ENCODE results near the gene SOWAHA.
"Not testable (repeated sequence)": the region's sequence is repeated elsewhere in the genome, so short reads cannot be mapped to it uniquely, and the experiment has no call there.

Gene SOWAHA

DNA sequence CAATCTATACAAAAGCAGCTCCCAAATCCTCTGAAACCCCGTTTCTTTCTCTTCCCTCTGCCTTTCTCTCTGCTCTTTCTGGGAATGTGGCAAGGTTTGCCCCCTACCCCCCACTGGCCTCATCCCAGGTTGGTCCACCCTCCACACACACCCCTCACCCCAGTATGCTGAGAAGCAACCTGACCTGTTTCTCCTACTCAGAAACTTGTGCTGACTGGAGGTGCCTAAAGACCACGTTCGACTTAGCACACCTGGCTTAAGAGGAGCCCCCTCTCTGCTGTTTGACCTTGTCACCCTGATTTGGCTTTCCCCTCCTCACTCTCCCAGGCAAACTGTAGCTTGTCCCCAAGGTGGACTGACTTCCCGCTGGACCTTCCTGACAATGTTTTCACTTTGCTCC is 35.0 kb upstream of the SOWAHA start:
- DNase-seq = no peak

DNA sequence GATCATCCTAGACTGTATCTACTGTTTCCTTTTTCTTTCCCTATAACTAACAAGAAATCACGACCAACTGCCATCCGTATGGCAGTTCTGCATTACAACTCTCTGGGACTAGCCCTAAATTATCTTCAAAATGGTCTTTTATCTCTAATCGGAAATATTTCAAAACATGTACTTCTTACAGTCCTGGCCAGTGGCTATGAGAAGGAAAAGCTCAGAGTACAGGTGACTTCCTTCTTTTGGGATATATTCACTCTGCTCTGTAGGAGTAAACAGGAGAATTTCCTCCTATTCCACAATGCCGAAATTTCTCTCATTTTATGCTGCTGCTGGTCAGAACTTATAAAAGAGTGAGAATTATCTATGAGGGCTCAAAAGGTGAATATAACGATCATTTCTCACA is 34.2 kb upstream of the SOWAHA start:
- no peak for DNase-seq

DNA sequence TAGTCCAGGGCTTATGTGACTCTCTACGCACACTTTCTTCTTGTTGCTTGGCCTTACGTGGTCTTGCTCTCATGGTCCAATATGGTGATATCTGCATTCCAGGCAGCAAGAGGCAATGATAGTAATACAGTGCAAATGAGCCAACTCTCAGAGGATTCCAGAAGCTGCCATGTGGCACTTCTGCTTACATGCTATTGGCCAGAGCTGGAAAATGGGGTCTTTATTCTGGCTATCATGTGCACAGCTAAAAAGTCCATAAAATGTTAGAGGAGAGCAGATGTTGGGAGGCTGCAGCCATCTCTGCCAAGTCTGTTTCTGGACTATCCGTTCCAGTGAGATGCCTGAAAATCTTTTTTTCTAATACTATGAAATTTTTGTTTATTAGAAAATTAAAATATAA is 33.1 kb upstream of the SOWAHA start:
- DNase-seq = no peak

DNA sequence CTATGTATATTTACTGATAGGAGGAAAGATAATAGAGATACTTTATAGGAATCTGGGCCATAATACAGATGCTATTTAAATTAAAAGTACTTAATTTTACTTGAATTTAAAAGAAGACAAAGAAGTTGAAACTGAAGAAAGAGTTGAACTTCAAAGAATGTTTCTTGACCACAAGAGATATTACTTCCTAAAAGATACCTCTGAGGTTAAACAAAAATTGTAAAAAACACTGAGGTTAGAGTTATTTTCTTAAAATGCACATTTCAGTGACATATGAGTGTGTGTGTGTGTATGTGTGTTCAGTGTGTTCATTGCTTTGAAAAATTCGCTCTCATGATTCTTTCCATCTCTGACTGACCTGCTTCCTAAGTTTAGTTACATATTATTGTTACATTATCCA is 32.5 kb upstream of the SOWAHA start:
- DNase-seq = no peak

DNA sequence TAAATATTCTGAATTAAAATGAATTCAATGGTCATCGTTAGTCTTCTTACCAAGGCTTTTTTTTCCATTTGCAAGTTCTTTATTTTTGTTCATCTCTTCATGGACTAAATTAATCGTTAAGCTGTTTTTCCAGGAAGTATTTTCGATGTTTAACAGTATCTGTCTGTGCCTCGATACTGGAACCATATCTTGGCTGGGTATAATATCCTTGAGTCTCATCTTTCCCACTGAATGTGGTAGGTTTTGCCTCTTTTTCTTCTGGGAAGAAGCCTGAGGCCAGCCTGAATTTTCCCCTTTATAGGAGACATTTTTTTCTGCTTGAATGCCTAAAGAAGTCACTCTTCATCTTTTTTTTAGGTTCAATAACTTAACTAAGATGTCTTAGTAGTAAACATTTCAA is 32.1 kb upstream of the SOWAHA start:
- no peak for DNase-seq

DNA sequence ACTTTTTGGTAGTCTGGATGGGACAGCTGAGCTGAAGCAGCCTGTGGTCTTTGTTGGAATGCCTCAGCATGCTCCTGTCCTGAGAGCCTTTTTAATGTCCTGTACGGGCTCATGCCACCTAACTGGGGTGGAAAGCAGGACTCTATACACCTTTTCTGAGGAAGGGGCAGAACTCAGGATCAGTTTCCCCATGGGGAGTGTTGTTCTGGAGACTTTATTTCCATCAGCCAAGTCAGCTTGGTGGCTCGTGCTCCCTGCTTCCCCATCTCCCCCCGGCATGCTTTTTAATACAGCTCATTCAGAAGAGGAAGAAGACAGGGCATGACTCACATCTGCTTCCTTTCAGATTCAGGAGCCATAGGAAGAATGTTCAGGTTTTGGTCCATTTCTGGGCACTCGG is 31.0 kb upstream of the SOWAHA start:
- no peak for DNase-seq

DNA sequence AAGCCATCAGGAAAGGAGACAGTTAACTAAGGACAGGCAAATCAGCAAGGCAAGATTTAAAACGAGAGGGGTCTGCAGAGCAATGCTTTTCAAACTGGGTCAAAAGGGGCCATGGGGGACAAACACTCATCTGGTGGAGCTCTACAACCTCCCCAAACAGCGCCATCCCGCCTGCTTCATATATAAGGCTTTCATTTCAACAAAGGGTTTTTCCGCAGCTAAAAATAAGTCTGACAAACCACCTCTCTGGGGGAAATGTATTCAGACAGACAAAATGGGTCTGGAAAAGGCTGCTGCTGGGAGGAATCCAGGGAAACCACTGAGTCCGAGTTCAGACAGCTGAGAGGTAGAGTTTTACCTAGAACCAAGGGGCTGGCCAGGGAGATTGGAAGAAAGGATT is 27.7 kb upstream of the SOWAHA start:
- DNase-seq = no peak

DNA sequence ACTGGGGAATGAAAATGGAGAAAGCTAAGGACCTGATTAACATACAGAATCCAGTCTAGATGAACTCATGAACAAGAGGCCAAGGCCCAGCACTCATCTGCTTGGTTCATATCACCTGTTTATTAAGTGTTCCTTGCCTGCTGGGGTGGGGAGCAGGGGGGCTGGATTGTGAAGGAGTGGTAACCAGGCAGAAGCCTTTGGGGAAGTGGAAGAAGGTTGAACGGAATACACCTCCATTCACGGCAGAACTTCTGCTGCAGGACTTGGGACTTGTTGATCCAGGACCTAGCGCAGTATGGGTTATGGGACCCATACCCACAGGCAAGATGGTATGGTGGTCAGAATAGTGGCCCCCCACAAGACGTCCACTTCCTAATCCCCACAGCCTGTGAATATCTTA is 27.2 kb upstream of the SOWAHA start:
- no peak for DNase-seq

DNA sequence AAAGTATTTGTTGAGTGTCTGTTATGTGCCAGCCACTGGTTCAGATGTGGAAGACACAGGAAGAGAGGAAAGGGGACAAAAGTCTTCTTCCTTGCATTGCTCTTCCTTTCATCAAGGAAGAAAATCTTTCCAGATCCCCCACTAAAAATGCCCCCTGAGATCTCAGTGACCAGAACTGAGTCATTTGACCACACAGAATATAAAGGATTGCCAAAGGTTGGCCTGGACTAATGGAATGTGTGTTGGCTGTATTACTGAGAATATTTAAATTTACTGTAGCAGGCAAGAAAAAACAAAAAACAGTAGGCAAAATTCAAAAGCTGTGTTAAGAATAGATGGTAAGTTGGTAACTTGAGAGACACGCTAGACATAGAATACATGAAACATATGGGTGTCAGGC is 26.0 kb upstream of the SOWAHA start:
- DNase-seq = no peak

DNA sequence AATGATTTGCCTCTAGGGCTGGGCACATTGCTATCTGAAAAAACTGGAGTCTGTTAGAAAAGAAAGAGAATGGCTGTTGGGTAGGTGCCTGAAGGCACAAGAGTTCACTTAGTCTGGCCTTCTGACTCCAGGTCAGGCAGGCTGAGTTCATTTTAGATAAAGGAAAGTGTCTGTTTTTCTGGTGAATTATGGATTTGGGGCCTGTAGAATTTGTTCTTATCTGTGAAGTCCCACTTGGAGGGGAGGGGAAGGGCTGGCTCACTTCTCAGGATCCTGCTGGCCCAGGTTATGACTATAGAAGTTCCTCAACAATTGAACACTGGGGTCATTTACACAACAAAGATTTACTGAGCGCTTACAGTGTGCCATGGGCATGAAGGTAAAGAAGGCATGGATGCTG is 24.6 kb upstream of the SOWAHA start:
- DNase-seq = no peak

DNA sequence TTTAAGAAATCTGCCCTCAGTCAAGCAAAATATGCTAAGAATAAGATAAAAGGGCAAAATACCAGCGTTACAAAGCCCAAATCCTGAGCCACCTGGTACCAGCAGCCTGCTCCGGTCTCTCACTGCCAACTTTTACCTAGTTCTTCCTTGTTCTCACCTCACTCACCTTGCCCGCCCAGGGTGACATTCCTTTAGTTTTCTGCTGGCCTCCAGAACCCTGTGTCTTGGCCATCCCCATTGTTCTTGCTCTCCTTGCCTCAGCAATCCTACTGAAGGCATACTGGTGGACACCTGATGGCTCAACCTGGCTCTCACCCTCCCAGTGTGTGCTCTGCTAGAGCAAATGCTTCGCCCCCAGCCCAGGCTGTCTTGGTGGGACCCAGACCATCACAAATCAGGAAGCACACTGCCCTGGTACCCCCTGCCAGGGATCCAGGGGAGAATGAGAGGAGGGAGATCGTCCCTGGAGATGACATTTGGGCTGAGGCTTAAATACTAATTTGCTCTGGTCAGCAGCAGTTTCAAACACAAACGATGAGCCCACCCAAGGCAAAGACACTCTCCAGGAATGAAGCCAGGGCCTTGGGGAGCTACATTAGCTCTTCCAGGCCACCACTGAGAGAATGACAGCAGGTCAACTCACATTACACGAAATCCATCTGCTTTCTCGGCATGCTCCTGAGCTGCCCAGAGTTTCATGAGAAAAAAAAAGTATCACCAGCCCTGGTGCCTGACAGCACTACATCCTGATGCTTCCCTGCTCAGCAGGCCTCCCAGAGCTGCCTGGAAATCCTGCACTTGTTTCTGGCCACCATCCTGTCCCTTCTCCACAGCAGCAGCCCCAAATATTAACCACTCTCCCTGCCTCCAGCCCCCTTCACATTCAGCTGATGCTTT is 23.9 kb upstream of the SOWAHA start:
- no peak for DNase-seq

DNA sequence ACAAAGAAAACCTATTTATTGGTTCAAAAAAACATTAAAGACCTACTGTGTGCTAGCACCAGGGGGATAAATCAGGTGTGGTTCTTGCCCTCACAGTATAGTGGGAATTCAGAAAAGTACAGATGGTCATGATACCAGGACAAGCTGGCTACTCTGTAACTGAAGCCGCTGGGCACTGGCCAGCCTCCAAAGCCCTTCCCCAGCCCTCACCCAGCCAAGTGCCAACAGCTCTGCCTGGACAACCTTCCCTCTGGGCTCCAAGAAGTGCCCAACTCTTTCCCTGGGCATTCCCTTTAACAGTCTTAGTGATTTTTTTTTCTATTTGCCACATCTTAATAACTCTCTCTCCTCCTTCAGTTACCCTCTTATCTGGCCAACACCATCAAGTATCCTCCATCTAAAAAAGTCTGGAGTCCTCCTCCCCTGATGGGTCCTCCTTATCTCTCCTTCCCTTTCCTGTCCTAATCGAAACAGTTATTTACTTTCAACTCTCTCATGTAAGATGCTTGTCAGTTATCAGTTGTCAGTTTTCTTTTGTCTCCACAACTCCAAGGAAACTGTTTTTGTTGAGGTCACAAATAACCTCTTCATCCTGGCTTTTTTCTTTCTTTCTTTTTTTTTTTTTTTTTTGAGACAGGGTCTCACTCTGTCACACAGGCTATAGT is 22.8 kb upstream of the SOWAHA start:
- no peak for DNase-seq

DNA sequence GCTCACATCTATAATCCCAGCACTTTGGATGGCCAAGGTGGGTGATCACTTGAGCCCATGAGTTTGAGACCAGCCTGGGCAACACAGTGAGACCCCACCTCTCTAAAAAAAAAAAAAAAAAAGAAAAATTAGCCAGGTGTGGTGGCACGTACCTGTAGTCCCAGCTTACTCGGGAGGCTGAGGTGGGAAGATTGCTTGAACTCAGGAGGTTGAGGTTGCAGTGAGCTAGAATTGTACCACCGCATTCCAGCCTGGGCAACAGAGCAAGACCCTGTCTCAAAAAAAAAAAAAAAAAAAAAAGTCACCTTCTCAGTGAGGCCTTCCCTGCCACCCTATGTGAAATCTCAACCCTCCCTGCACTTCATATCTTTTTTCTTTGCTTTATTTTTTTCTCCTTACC is 22.1 kb upstream of the SOWAHA start:
- DNase-seq = no peak

DNA sequence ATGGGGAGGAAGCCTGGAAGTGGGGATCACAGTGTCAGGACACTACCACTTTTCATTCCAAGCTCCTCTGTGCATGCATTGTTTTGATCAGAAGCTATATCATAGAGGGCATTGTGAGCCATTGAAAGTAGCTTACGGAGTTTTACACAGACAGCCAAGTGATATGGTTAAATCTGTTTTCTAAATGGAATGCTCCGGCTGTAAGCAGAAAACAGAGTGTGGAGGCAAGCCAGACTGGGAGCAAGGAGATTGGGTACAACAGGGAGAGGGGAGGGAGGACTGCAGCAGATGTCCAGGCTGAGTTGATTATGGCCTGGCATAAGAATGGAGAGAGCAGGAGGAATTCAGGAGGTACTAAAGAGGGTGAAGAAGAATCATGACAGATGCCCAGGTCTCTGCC is 15.5 kb upstream of the SOWAHA start:
- no peak for DNase-seq

DNA sequence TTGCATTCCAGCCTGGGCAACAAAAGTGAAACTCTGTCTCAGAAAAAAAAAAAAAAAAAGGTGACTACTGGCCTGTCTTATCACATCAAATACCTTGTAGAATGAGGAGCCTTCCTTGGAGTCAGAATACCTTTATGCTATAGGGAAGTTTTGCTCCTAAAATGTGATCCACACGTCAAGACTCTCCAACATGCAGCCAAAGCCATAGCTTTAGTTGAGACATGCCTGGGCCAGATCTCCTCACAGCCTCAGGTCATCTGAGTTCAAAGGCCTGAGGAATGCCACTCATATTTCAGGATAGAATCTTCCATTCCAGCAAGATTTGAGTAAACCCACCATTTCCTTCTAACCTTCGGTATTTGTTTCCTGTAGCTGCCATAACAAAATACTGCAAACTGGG is 13.7 kb upstream of the SOWAHA start:
- DNase-seq = no peak

DNA sequence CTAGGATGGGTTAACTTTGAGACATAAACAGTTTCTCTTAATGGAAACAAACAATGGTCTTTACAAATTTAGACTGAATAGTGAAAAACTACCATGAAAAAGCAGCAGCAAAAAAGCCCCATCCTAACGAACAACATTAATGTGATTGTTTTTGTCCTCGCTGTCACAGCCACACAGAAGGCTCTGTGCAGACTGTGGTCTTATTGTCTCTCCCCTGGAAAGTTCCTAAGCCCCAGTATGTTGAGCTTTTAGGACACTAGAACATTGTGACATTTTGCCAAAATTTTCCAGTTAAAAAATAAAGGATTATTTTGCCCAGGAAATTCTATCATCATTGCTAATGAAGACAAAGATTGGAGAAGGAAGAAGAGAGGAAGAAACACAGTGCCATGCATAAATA is 12.6 kb upstream of the SOWAHA start:
- DNase-seq = no peak

DNA sequence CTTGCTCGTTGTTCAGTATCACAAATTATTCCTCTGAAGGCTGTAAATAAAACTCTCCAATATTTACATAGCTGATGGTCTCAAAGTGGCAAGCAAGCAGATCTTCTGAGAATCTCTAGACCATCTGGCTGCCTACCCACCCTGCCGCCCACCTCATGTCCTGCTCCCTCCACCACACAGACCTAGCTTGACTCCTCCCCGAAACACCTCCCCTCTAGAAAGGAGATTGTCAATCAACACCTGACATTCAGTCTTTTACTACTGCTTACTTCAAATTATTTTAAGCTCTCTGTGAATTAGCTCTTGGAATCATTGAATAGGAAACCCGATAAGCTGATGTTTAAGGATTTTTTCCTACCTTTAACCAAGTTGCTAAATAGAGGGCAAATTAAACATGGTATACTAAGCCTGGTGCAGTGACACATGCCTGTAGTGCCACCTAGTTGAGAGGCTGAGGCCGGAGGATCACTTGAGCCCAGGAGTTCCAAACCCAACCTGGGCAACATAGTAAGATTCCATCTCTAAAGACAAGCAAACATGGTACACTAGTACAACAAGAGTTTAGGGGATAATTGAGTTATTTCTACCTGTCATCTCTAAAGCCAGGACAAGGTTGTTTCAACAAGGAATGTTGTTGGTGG is 10.9 kb upstream of the SOWAHA start:
- DNase-seq = no peak

DNA sequence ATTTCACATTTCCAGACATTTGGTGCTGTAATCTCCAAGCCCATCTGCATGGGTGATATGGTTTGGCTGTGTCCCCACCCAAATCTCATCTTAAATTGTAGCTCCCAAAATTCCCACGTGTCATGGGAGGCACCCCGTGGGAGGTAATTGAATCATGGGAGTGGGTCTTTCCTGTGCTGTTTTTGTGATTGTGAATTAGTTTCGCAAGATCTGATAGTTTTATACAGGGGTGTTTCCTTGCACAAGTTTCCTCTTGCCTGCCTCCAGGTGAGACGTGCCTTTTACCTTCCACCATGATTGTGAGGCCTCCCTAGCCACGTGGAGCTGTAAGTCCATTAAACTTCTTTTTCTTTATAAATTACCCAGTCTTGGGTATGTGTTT is 10.4 kb upstream of the SOWAHA start:
- DNase-seq = not testable (repeated sequence)

DNA sequence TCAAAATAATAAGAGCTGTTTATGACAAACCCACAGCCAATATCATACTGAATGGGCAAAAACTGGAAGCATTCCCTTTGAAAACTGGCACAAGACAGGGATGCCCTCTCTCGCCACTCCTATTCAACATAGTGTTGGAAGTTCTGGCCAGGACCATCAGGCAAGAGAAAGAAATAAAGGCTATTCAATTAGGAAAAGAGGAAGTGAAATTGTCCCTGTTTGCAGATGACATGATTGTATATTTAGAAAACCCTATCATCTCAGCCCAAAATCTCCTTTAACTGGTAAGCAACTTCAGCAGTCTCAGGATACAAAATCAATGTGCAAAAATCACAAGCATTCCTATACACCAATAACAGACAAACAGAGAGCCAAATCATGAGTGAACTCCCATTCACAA is 8.9 kb upstream of the SOWAHA start:
- DNase-seq = not testable (repeated sequence)

DNA sequence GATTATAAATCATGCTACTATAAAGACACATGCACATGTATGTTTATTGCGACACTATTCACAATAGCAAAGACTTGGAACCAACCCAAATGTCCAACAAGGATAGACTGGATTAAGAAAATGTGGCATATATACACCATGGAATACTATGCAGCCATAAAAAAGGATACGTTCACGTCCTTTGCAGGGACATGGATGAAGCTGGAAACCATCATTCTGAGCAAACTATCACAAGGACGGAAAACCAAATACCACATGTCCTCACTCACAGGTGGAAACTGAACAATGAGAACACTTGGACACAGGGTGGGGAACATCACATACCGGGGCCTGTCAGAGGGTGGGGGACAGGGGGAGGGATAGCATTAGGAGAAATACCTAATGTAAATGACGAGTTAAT is 7.2 kb upstream of the SOWAHA start:
- DNase-seq = not testable (repeated sequence)

DNA sequence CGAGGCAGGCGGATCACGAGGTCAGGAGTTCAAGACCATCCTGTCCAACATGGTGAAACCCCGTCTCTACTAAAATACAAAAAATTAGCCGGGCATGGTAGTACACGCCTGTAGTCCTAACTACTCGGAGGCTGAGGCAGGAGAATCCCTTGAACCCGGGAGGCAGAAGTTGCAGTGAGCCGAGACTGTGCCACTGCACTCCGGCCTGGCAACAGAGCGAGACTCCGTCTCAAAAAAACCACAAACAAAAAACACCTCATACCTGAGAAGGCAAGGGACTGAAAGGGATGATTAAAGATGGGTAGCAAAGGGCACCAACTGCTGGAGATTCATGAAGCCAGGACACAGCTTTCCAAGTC is 6.3 kb upstream of the SOWAHA start:
- DNase-seq = not testable (repeated sequence)

DNA sequence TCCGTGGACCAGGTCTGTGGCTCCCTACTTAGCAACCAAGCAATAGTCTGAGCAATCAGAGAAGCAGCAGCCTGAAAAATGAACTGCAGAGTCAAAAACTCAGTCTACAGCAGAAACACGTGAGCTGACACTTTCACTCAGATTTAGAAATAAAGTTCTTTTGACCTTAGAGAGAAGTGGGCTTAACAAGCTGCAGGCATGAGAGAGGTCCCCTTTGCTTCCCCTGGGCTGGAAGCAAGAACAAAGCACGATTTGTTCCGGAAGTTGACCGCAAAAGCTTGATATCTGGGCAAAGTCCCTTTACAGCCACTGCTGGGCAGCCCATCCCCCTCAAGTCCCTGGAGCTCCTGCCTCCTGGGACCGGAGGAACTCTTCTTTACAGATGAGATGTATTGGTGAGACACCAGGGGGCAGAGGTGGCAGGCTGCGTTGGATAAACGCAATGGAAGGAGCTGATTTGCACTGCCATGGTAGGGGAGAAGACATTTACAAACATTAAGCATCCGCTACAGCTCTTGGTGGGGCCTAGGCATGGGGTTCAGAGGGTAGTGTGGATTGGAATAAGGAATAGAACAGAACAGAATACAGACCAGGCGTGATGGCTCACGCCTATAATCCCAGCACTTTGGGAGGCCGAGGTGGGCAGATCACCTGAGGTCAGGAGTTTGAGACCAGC is 5.8 kb upstream of the SOWAHA start:
- DNase-seq = no peak

DNA sequence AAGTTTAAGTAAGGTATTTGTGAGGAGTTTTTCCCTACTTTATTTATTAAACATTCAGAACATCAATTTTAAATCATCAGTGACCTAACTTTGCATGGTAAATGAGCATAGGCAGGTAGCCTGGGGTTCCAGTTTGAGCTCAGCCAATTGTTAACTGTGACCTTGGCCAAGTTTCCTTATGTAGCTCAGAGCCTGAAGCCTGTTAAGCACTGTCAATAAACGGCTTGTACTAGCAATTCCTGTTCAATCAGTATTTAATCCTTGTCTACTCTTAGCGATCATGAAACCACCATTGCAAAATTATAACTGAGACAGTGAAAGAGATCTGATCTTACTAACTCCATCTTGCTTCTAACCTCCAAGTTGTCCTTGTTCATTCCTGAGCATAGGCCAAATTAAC is 4.7 kb upstream of the SOWAHA start:
- DNase-seq = no peak

DNA sequence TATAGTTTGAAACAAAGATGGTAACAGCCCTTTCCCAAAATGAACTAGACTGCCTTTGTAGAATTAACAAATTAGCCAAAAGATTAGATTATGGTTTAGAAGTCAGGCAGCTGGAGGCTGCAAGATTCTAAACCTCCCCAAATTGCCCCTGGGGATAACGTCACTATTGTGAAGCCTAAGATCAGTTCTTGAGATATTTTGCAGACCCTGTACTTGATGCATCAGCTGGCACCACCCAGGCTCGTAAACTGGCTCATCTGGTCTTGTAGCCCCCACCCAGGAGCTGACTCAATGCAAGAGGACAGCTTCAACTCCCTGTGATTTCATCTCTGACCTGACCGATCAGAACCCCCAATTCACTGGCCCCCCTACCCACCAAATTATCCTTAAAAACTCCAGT is 4.2 kb upstream of the SOWAHA start:
- no peak for DNase-seq
